Liver (tissue), 3 donors: Measurements from ENCODE around the gene STING1.
"Not testable (repeated sequence)": the region's sequence is repeated elsewhere in the genome, so short reads cannot be mapped to it uniquely, and the experiment has no call there.

Experiments used
- CTCF ChIP-seq: fragments of 150-350 bp; IDR thresholded peaks from 2 replicates; pipeline ENCODE4 v1.5.1; 2017; ENCODE audit warnings: improper control_type of control experiment, low read depth, low read length; ENCODE audit not compliant: missing input control
- EGR1 ChIP-seq, 2 donors: IDR thresholded peaks; 2 replicates each; pipeline ENCODE4 v1.6.1; 2016 to 2018; ENCODE audit warnings: antibody characterized with exemption in 2 of 2, low read depth in 2 of 2
- FOXA1 ChIP-seq: IDR thresholded peaks from 2 replicates; pipeline ENCODE4 v1.6.1; 2016; ENCODE audit warnings: antibody characterized with exemption
- GABPA ChIP-seq, 2 donors: IDR thresholded peaks in 1 of 2; conservative IDR thresholded peaks in 1 of 2; 2 replicates each; pipeline ENCODE4 v1.6.1; 2016; ENCODE audit warnings: antibody characterized with exemption in 2 of 2, mild to moderate bottlenecking in 1 of 2, moderate library complexity in 1 of 2
- HNF4G ChIP-seq: IDR thresholded peaks from 2 replicates; pipeline ENCODE4 v1.6.1; 2016; ENCODE audit warnings: antibody characterized with exemption
- NR2F2 ChIP-seq: IDR thresholded peaks from 2 replicates; pipeline ENCODE4 v1.6.1; 2016; ENCODE audit warnings: antibody characterized with exemption
- RAD21 ChIP-seq, 2 donors: IDR thresholded peaks; 2 replicates each; pipeline ENCODE4 v1.6.1; 2016; ENCODE audit warnings: antibody characterized with exemption in 2 of 2, mild to moderate bottlenecking in 2 of 2
- REST ChIP-seq: IDR thresholded peaks from 2 replicates; pipeline ENCODE4 v1.6.1; 2016; ENCODE audit warnings: antibody characterized with exemption, mild to moderate bottlenecking
- RXRA ChIP-seq, 2 donors: IDR thresholded peaks; 2 replicates each; pipeline ENCODE4 v1.6.1; 2017 to 2018; ENCODE audit warnings: antibody characterized with exemption in 2 of 2, mild to moderate bottlenecking in 1 of 2
- SP1 ChIP-seq: IDR thresholded peaks from 2 replicates; pipeline ENCODE4 v1.6.1; 2018; ENCODE audit warnings: antibody characterized with exemption, mild to moderate bottlenecking
- TAF1 ChIP-seq: conservative IDR thresholded peaks from 2 replicates; pipeline ENCODE4 v1.6.1; 2016; ENCODE audit warnings: antibody characterized with exemption, mild to moderate bottlenecking
- YY1 ChIP-seq: IDR thresholded peaks from 2 replicates; pipeline ENCODE4 v1.6.1; 2016; ENCODE audit warnings: antibody characterized with exemption, mild to moderate bottlenecking
- ZBTB33 ChIP-seq: IDR thresholded peaks from 2 replicates; pipeline ENCODE4 v1.6.1; 2016; ENCODE audit warnings: antibody characterized with exemption
- TF ChIP-seq, protein P1 (sequence below): IDR thresholded peaks from 2 replicates; pipeline ENCODE4 v1.6.1; 2016; ENCODE audit warnings: antibody characterized with exemption
- donor health status: healthy.
- donor health status: healthy.

GRCh38 chr5:139530079-139530478 is 47.5 kb upstream of the STING1 start:
- TF ChIP-seq CTCF; RAD21 (IDR thresholded peaks at IDR 0.05); REST; FOXA1; YY1; SP1; HNF4G; TAF1; NR2F2; ZBTB33; EGR1 (IDR thresholded peaks at IDR 0.05; ENCODE audit: low read depth in 2 of 2); GABPA (IDR thresholded peaks at IDR 0.05 in 1 of 2, conservative IDR thresholded peaks at IDR 0.05 in 1 of 2); RXRA (IDR thresholded peaks at IDR 0.05): not testable (repeated sequence)
- TF ChIP-seq, protein P1, sequence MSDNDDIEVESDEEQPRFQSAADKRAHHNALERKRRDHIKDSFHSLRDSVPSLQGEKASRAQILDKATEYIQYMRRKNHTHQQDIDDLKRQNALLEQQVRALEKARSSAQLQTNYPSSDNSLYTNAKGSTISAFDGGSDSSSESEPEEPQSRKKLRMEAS = not testable (repeated sequence)
